HL-60 (cell line): Measurements from ENCODE around the gene TXNIP.
A peak's percentile ranks its signal among the peaks of the same experiment; 100 is the strongest.

Source experiments
- DNase-seq, 2 experiments: peaks; one replicate each; pipeline ENCODE4 v3.0.0-alpha.2; 2010 to 2020; ENCODE audit warnings: low read depth in 1 of 2, low spot score in 1 of 2
- H3K27ac ChIP-seq: fragments of 250-450 bp; sonication (Bioruptor Pico); replicated peaks from 2 replicates; pipeline ENCODE4 v1.5.1; 2020; ENCODE audit warnings: mild to moderate bottlenecking, moderate library complexity
- H3K27me3 ChIP-seq: fragments of 250-450 bp; sonication (Bioruptor Pico); 2 replicates; pipeline ENCODE4 v1.5.1; 2021; ENCODE audit warnings: mild to moderate bottlenecking, moderate library complexity; ENCODE audit not compliant: insufficient read depth, poor library complexity, severe bottlenecking
- H3K4me3 ChIP-seq: replicated peaks from 2 replicates; pipeline ENCODE4 v1.5.1; 2011; ENCODE audit warnings: mild to moderate bottlenecking, control low read depth, low read length; ENCODE audit not compliant: insufficient read depth
- CTCF ChIP-seq: IDR thresholded peaks from one replicate; pipeline ENCODE4 v1.5.1; 2011; ENCODE audit warnings: low read length, control low read depth, inconsistent platforms; ENCODE audit not compliant: insufficient read depth
- GABPA ChIP-seq: IDR thresholded peaks from 2 replicates; pipeline ENCODE4 v1.6.1; 2012; ENCODE audit warnings: low read depth
- POLR2AphosphoS5 ChIP-seq: IDR thresholded peaks from 2 replicates; pipeline ENCODE4 v1.6.1; 2012; ENCODE audit warnings: low read depth
- REST ChIP-seq: IDR thresholded peaks from 2 replicates; pipeline ENCODE4 v1.6.1; 2012; ENCODE audit warnings: low read depth; ENCODE audit not compliant: insufficient replicate concordance
- SPI1 ChIP-seq: IDR thresholded peaks from 2 replicates; pipeline ENCODE4 v1.6.1; 2012; ENCODE audit warnings: low read depth, mild to moderate bottlenecking, borderline replicate concordance

The TXNIP gene

GRCh38 chr1:145979746-145980456, 16.5 kb downstream of the TXNIP start:
- peak overlapping the region; percentile 91 for H3K27ac ChIP-seq
- TF ChIP-seq GABPA (no peak), POLR2AphosphoS5 (no peak), CTCF (no peak), SPI1 (no peak), REST (no peak)
- DNase-seq = peak in 1 of 2 experiments; percentile 66
- H3K27me3 ChIP-seq = no peaks in the 10 kb centered on the region
- H3K4me3 ChIP-seq = no peak overlapping the region

GRCh38 chr1:145978854-145979745, 17.3 kb downstream of the TXNIP start:
- TF ChIP-seq SPI1 (peak; percentile 70; the same call in 1 of the 2 replicates), GABPA (no peak)
- Histone ChIP-seq H3K27me3 (no peaks in the 10 kb centered on the region), H3K4me3 (no peak overlapping the region), H3K27ac (peak overlapping the region; percentile 91)
- peak; percentile 98 to 99 for DNase-seq

- DNase-seq = no peak
- no peaks in the 10 kb centered on the region for H3K27me3 ChIP-seq
- H3K27ac ChIP-seq = peak overlapping the region; percentile 91
- no peak for TF ChIP-seq REST
- no peak for TF ChIP-seq CTCF
- no peak for TF ChIP-seq POLR2AphosphoS5
- no peak for TF ChIP-seq SPI1
- TF ChIP-seq GABPA = no peak
- no peak overlapping the region for H3K4me3 ChIP-seq
Measured at GRCh38 chr1:145978471-145978853, 17.9 kb downstream of the TXNIP start.
